MCF 10A (cell line): ENCODE data around the gene INCA1. TPM values are rescaled to one million over a fixed set of nuclear protein-coding genes. Genes with fewer than 3 reads are reported as not detected.

Source experiments
- BruUV-seq: library from RNA; stranded (reverse); fragments of 400-500 nt; replicated peaks from 2 replicates; lab custom pipeline; 2021; lab: Mats Ljungman, UMichigan
- CTCF ChIA-PET: fragments of 300-600 bp; sonication (Branson Sonifier 250); formaldehyde crosslinking; extraction: SDS; loops from one replicate; lab custom pipeline; 2021; ENCODE audit warnings: antibody characterized with exemption, inconsistent platforms; lab: Yijun Ruan, JAX
- POLR2A ChIA-PET: fragments of 300-600, 350-650 bp; sonication (Branson Sonifier 250); formaldehyde crosslinking; extraction: SDS; loops from one replicate; lab custom pipeline; 2020; ENCODE audit warnings: antibody characterized with exemption, inconsistent platforms; lab: Yijun Ruan, JAX
- DNase-seq: peaks from one replicate; pipeline ENCODE4 v3.0.0-alpha.2; 2018; ENCODE audit not compliant: unreplicated experiment
- H3K27ac Mint-ChIP-seq: one replicate; pipeline ENCODE4 v1.8.0; 2022; ENCODE audit warnings: mild to moderate bottlenecking, low read depth, mixed read lengths; ENCODE audit not compliant: unreplicated experiment
- H3K27me3 Mint-ChIP-seq: one replicate; pipeline ENCODE4 v1.8.0; 2022; ENCODE audit warnings: mixed read lengths; ENCODE audit not compliant: insufficient read depth, unreplicated experiment
- H3K36me3 Mint-ChIP-seq: one replicate; pipeline ENCODE4 v1.8.0; 2022; ENCODE audit warnings: mild to moderate bottlenecking, moderate library complexity, mixed read lengths; ENCODE audit not compliant: insufficient read depth, unreplicated experiment
- H3K4me1 Mint-ChIP-seq: one replicate; pipeline ENCODE4 v1.8.0; 2022; ENCODE audit warnings: mixed read lengths; ENCODE audit not compliant: insufficient read depth, unreplicated experiment
- H3K4me3 Mint-ChIP-seq: one replicate; pipeline ENCODE4 v1.8.0; 2022; ENCODE audit warnings: mild to moderate bottlenecking, moderate library complexity, mixed read lengths; ENCODE audit not compliant: unreplicated experiment
- H3K9me3 Mint-ChIP-seq: one replicate; pipeline ENCODE4 v1.8.0; 2022; ENCODE audit warnings: mixed read lengths; ENCODE audit not compliant: unreplicated experiment
- intact Hi-C: fragments of 100-400 bp; cut with micrococcal nuclease; formaldehyde crosslinking; loops from 2 replicates; pipeline ENCODE4 v1.14.1; 2022
- total RNA-seq: library from RNA; stranded (reverse); gene quantifications from 2 replicates; pipeline ENCODE4 v1.2.3, GENCODE V29; 2022
- TF ChIP-seq, protein P1 (sequence below): fragments of 200-600 bp; IDR thresholded peaks from one replicate; pipeline ENCODE4 v1.8.0; 2022; ENCODE audit warnings: antibody characterized with exemption, mild to moderate bottlenecking; ENCODE audit not compliant: unreplicated experiment

INCA1 gene
- total RNA-seq, 1 experiment from 2014 or later = 0.44 TPM

GRCh38 chr17:4945176-4945943 lies 52.0 kb downstream of the INCA1 start:
- intact Hi-C loops = no loop called here
- Mint-ChIP-seq H3K36me3 (peaks cover 62% of the 10 kb centered on the region), H3K4me3 (peak overlapping the region; percentile 74), H3K4me1 (peaks cover 59% of the 10 kb centered on the region), H3K27ac (peak overlapping the region; percentile 90), H3K9me3 (no peaks in the 10 kb centered on the region), H3K27me3 (no peaks in the 10 kb centered on the region)
- peak; percentile 96 for DNase-seq
- BruUV-seq = no TSS peak
- ChIA-PET CTCF (interaction anchor here (0.6 to 1.7 kb wide), 4 partner anchors 36 to 250 kb away, joined by 3 to 5 read pairs (median 5); partner anchors contain the start of gene MED11), POLR2A (interaction anchor here (0.6 to 21.5 kb wide), 7 partner anchors 11 to 235 kb away, joined by 3 to 639 read pairs (median 5); partner anchors contain the start of genes ARRB2, PSMB6 and SPAG7)
- TF ChIP-seq, protein P1, sequence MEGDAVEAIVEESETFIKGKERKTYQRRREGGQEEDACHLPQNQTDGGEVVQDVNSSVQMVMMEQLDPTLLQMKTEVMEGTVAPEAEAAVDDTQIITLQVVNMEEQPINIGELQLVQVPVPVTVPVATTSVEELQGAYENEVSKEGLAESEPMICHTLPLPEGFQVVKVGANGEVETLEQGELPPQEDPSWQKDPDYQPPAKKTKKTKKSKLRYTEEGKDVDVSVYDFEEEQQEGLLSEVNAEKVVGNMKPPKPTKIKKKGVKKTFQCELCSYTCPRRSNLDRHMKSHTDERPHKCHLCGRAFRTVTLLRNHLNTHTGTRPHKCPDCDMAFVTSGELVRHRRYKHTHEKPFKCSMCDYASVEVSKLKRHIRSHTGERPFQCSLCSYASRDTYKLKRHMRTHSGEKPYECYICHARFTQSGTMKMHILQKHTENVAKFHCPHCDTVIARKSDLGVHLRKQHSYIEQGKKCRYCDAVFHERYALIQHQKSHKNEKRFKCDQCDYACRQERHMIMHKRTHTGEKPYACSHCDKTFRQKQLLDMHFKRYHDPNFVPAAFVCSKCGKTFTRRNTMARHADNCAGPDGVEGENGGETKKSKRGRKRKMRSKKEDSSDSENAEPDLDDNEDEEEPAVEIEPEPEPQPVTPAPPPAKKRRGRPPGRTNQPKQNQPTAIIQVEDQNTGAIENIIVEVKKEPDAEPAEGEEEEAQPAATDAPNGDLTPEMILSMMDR = no peak

DNA sequence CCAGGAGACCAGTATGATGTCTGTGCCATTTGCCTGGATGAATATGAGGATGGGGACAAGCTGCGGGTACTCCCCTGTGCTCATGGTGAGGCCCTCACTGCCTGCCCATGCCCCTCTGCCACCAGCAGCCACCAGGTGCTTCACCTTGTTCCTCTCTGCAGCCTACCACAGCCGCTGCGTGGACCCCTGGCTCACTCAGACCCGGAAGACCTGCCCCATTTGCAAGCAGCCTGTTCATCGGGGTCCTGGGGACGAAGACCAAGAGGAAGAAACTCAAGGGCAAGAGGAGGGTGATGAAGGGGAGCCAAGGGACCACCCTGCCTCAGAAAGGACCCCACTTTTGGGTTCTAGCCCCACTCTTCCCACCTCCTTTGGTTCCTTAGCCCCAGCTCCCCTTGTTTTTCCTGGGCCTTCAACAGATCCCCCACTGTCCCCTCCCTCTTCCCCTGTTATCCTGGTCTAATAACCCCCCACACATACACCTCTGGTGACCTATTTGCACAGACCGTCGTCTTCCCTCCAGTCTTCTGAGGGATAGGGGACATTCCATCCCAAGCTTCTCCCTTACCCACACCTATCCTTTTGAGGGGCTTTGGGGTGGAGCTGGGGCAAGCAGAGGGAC lies 52.7 kb downstream of the INCA1 start:
- Mint-ChIP-seq H3K36me3 (peaks cover 68% of the 10 kb centered on the region), H3K27ac (peak overlapping the region; percentile 90), H3K4me1 (peaks cover 59% of the 10 kb centered on the region), H3K27me3 (no peaks in the 10 kb centered on the region), H3K9me3 (no peaks in the 10 kb centered on the region), H3K4me3 (peak overlapping the region; percentile 74)
- TF ChIP-seq, protein P1 = no peak
- POLR2A ChIA-PET = interaction anchor here (0.6 to 21.5 kb wide), 3 partner anchors 23 to 145 kb away, joined by 3 to 639 read pairs (median 182); partner anchors contain the start of gene SPAG7
- intact Hi-C loops = no loop called here
- no TSS peak for BruUV-seq
- DNase-seq = no peak
- CTCF ChIA-PET = interaction anchor here (0.7 to 1.7 kb wide), 2 partner anchors 35 kb away, joined by 3 to 5 read pairs; no protein-coding TSS in a partner anchor

DNA sequence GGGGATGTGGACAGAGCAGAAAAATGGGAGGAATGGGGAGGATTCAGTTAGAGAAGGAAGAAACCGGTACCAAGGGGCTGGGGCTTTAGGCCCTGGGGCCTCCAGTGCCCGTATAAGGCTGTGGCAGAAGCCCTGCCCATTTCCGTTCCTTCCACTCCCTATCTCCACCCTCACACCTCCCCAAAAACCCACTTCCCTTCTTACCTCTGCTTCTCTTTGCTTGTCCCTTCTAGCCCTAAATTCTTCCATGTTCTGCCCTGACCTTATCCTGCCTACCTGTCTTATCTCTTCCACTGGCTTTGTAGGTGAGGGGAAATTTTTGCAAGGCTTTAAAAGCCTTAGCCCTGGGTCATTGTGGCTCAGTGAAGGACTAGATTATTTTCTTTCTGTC lies 53.2 kb downstream of the INCA1 start:
- H3K36me3 Mint-ChIP-seq = peaks cover 68% of the 10 kb centered on the region
- DNase-seq = no peak
- ChIA-PET POLR2A (interaction anchor here (0.7 to 21.5 kb wide), 3 partner anchors 13 to 33 kb away, joined by 3 to 639 read pairs (median 182); partner anchors contain the start of gene SPAG7), CTCF (interaction anchor here (0.7 kb wide), 2 partner anchors 34 to 155 kb away, joined by 3 read pairs; partner anchors contain the start of gene GLTPD2)
- no peaks in the 10 kb centered on the region for H3K9me3 Mint-ChIP-seq
- TF ChIP-seq, protein P1 = no peak
- H3K4me3 Mint-ChIP-seq = no peak overlapping the region
- peaks cover 59% of the 10 kb centered on the region for H3K4me1 Mint-ChIP-seq
- peak overlapping the region; percentile 90 for H3K27ac Mint-ChIP-seq
- intact Hi-C loops = no loop called here
- no peaks in the 10 kb centered on the region for H3K27me3 Mint-ChIP-seq
- no TSS peak for BruUV-seq
